ENCODE measurements around the gene PAQR9.
A peak's percentile ranks its signal among the peaks of the same experiment; 100 is the strongest.
"Not testable (repeated sequence)": the region's sequence is repeated elsewhere in the genome, so short reads cannot be mapped to it uniquely, and the experiment has no call there.

The PAQR9 gene

DNA sequence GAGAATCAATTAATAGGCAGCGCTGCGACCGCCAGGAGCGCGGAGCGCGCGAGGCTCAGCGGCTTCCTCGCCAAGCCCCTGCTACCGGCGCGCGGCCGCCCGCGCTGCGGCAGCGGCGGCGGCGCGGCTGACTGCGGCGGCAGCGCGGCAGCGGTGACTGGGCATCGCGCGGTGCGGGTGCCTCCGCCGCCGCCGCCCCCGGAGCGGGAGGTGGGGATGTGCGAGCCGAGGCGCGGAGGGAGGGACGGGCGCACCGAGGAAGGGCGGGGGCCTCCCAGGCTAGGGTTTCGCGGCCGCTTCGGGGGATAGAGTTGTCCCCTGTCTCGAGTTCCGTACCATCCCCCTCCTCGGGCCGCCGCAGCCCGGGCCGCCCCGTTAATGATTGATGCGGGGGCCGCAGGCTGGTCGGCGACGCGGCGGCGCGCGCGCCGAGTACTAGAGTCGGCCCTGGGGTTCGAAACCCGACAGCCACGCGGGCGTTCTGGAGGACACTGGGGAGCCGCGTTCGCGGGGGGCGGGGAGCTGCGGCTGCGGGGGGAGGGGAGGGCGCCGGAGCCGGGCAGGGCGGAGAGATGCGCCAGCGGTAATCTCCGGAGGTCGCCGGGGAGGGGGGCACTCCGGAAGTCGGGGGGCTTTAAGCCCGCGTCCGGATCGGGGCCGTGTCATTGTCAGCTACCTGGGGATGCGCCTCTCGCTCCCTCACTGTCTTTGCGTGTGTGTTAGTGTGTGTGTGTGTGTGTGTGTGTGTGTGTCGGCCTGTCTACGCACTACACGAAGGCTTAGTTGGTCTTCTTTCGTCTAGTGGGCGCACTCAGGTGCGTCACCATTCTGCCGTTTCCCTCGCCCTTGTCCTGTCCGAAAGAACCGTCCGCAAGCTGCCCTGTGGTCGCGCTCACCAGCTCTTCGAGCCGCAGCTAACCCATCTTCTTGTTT, at the start of gene PAQR9:
Gene PAQR9, minus strand, starts transcription at position 159 of the 933 bp plus-strand sequence. CDS start 338 bp downstream, outside the sequence.
- no peak for DNase-seq

GRCh38 chr3:143011705-143012104, 48.2 kb upstream of the PAQR9 start:
- no peak for DNase-seq

DNA sequence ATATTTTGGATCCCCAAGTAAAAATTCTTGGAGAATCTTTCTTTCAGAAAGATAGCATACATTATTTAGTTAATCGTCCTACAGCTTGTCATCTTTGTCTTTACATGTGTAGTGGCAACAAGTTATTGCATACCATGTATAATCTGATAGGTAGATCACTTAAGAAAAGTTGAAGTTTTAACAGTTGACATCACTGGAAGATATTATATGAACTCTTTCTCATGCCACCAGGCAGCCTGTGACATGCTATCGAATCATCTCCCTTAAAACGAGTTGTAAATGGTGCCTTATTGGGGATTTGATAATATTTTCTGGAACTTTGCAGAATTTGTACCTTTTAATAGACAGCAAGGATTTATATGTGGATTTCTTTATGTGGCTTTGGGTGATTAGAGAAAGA, 46.5 kb upstream of the PAQR9 start:
- DNase-seq = no peak

GRCh38 chr3:143004823-143005222, 41.3 kb upstream of the PAQR9 start:
- no peak for DNase-seq

GRCh38 chr3:143002727-143003126, 39.3 kb upstream of the PAQR9 start:
- DNase-seq = no peak

GRCh38 chr3:143002083-143002712, 38.7 kb upstream of the PAQR9 start:
- peak; percentile 17 for DNase-seq

DNA sequence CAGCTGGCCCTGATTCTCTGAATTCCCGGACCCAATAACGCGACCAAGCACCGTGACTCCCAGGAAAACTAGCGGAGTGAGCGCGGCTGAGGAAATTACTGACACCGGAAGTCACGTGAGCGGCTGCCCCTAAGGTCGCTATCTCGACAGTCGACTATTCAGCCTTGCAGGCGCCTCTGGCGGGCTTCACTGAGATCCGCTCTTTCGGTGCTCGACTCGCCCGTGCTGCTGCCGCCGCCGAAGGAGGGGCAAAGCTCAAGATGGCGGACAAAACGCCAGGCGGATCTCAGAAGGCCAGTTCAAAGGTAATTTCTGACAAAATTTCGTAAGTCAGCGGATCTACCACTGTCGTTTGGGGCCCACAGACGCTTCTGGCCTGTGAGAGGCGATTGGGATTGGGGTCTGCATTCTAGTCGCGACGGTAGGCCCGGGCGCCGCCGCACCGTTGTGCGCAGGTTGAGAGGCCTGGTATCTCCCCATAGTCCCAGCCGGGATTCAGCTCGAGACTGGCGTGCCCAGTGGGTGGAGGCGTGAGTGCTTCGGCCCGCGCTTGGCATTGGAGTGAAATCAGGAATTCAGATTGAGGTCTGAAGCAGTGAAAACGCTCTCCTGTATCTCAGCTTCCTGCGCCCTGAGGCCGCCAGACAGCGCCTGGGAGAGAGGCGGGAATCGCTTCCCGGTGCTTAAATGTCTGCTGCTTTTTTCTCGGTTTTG, 38.1 kb upstream of the PAQR9 start, which contains the start of gene U2SURP:
Gene U2SURP, plus strand, starts transcription at position 202 of the 714 bp plus-strand sequence. Its CDS starts 59 bp downstream, at position 261.
- DNase-seq = peak; percentile 93

- DNase-seq = peak; percentile 71
These were observed 37.5 kb upstream of the PAQR9 start for GRCh38 chr3:143001034-143001368.

DNA sequence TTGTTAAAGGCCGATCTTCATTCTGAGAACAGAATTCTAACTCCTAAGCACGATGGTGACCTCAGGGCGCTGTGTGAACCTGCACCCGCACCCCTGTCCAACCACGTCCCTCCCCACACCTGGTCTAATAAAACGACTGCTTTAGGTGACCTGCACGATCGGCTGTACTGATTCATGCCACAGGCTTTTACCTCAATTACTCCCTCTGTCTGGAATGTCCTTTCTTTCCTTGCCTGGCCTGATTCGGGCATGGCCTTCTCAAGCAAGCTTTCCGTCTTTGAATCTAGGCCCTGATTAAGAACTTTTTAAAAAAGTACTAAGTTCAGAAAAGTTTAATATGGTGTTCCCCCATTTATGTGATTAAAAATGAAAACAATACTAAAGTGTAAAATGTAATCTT, 37.1 kb upstream of the PAQR9 start:
- no peak for DNase-seq

DNA sequence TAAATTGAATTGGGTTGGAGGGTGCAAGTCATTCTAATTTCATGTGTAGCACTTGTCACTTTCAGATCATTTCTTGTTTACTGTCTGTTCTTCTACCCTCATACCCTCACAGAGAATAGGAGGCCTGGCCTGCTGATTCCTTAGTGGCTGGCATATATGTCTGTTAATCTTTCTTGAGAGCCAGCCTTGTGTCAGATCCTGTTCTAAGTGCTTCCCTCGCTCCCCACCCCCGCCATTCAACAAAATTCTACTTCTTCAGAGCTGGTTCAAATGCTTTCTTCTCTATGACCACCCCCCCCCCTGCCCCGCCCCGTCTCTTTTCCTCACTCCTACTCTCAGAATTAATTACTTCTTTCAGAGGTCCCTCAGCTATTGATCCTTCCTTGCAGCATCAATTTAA, 36.4 kb upstream of the PAQR9 start:
- no peak for DNase-seq

DNA sequence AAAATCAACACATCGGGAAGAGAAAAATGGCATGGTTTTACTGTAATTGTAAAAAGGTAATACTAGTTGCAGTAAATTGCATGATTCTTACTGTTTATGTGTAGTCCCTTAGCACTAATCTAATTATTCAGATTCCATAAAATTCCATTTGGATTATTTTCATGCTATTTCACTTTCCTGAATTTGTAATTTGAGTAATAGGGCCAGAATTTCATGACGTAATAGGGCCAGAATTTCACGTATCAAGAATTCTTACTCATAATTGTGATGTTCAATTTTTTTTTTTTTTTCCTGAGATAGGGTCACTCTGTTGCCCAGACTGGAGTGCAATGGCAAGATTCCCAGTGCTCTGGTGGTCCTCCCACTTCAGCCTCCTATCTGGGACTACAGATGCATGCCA, 35.0 kb upstream of the PAQR9 start:
- DNase-seq = no peak

DNA sequence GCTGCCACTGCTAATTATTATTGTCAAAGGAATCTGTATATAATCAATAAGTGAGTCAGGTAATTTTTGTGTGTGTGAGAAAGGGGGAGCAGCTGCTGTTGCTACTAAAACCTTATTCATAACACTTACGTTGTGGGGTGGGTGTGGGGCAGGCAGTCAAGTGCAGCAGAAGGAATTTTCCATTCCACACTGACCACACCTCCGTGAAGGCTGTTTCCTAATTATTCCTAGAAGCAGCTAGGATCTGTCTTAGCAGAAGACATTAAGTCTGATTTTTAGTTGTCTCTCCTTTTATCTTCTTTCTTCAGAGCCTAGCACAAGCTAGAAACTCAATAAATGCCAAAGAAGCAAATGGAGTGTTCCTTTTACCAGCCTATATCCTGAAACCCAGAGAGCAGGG, 33.9 kb upstream of the PAQR9 start:
- DNase-seq = no peak

GRCh38 chr3:142993958-142994442, 30.5 kb upstream of the PAQR9 start:
- peak; percentile 57 for DNase-seq

- DNase-seq = no peak
These were observed 28.8 kb upstream of the PAQR9 start for GRCh38 chr3:142992323-142992722.

- DNase-seq = no peak
These were observed 27.2 kb upstream of the PAQR9 start for GRCh38 chr3:142990721-142991120.

GRCh38 chr3:142988826-142989225, 25.4 kb upstream of the PAQR9 start:
- not testable (repeated sequence) for DNase-seq

DNA sequence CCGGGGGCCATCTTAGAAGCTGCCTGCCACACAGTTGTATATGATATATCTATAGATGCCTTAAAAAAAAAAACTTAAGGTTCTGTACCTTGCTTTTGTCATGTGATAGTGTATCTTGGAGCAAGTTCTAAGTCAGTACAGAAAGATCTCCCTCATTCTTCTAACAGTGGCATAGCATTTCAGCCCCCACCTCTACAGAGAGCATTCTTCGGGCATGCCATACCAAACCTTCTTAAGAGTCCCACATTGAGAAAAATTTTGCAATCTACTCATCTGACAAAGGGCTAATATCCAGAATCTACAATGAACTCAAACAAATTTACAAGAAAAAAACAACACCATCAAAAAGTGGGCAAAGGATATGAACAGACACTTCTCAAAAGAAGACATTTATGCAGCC, 24.7 kb upstream of the PAQR9 start:
- not testable (repeated sequence) for DNase-seq

DNA sequence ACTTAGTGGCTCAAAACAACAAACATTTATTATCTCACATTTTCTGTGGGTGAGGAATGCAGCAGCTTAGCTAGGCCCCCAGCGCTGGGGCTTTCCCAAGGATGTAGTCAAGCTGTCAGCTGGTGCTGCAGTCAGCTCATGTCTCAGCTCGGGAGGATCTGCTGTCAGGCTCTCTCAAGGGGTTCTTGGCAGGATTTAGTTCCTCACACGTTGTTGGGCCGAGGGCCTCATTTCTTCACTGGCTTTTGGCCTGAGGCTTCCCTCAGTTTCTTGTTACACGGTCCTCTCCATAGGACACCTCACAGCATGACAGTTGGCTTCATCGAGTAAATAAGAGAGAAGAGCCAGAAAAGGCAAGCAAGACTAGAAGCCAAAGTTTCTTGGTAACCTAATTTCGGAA, 24.2 kb upstream of the PAQR9 start:
- DNase-seq = no peak

DNA sequence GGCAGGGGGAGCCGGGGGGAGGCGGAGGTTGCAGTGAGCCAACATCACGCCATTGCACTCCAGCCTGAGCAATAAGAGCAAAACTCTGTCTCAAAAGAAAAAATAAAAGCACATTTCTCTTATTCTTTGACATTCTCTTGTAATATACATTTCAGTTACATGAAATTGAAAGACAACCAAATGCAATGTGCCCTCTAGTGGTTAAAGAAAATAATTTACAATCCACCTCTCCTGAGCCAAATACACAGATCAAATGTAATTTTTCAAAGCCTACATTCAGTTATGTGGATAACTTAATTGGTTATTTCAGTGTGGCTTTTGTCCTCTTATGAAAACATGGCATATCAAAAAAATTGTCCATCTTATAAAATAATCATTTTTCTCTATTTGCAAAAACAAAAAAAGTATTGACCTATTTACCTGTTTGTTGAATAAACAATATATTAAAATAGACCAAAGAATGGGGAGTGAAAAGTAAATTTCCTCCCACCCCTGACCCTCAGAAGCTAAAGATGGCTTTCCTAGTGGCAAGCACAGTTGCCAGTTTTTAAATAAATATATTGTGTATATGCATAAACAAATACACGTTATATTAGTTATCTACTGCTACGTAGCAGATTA, 23.7 kb upstream of the PAQR9 start:
- DNase-seq = no peak

GRCh38 chr3:142984255-142984654, 20.8 kb upstream of the PAQR9 start:
- DNase-seq = no peak

DNA sequence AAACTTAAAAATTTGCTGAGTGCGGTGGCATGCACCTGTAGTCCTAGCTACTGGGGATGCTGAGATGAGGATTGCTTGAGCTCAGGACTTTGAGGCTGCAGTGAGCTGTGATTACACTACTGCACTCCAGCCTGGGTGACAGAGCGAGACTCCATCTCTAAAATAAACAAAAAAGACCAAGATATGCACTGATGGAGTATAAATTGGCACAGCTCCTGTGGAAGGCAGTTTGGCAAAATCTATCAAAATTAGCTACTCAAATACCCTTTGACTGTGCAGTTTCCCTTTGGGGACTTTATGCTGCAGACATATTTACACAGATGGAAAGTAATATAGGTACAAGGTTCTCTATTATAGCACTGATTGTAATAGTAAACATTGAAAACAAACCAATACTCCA, 19.8 kb upstream of the PAQR9 start:
- DNase-seq = no peak

- no peak for DNase-seq
These were observed 18.7 kb upstream of the PAQR9 start for GRCh38 chr3:142982038-142982773.
